Activated CD8-positive, alpha-beta memory T cell treated with anti-CD3 and anti-CD28 coated beads, Interleukin-2, amount 50 U/mL, for 1 hour (primary cell): Measurements from ENCODE around the gene WBP1.
A peak's percentile ranks its signal among the peaks of the same experiment; 100 is the strongest.

Experiments
- DNase-seq: peaks from one replicate; pipeline ENCODE4 v3.0.0-alpha.2; 2020; ENCODE audit errors: extremely low read depth

Gene WBP1

GRCh38 chr2:74502720-74503505 lies 44.7 kb downstream of the WBP1 start:
- no peak for DNase-seq

GRCh38 chr2:74503506-74504475 lies 45.6 kb downstream of the WBP1 start:
- no peak for DNase-seq

- DNase-seq, result no peak
Observed at GRCh38 chr2:74504591-74504990, 46.4 kb downstream of the WBP1 start.

DNA sequence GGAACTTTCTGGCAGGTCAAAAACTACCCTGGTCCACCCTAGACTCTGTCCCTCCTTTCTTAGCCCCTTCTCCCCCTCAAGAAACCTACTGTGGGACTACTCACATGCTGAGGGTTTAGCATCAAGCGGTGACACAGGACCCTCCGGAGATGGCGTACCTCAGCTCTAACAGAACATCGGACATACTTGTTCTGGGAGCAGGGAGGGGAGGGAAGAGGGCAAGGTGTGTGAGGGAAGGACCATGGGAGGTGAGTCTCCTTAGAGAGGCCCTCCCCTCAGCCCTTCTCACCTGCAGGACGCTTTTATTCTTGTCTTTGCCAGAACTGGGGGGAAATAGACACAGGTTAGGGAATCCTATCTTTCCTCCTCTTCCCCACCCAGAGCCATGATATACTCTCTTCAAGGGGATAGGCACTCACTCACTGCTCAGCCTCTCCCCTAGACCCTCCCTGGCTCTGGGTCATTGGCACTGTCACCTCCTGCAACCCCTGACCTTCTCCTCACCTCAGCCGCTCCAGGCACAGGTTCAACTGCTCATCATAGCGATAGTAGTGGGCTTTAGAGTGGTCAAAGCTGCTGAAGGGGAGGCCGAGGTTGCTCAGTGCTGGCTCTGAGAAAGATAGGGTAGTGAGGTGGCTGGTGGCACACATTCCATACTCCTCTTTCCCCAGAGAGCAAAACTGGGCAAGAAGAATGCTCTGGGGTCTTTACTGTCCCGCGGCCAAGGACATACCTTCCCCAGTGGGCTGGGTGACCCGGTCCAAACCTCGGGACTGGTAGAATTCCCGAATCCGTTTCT lies 47.4 kb downstream of the WBP1 start:
- DNase-seq, result no peak

GRCh38 chr2:74507145-74507925 lies 49.1 kb downstream of the WBP1 start, which contains the start of gene PCGF1:
PCGF1 (minus strand) TSS chr2:74507695; CDS start chr2:74507668, 27 bp downstream.
- peak; percentile 94 for DNase-seq

- no peak for DNase-seq
Observed at GRCh38 chr2:74507926-74508520, 49.8 kb downstream of the WBP1 start.

DNA sequence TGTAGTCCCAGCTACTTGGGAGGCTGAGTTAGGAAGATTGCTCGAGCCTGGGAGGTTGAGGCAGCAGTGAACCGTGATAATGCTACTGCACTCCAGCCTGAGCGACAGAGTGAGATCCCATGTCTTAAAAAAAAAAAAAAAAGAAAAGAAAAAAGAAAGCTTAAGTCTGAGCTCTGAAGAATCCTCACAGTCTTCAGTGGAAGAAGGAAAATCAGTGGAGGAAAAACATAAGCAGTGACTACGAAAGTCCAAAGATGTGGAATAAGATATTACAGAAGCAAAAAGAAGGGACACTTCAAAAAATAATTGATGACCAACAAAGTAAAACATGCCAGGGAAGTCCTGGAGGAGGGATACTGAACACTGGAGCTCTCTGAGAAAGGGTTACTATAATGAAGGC lies 52.0 kb downstream of the WBP1 start:
- DNase-seq, result no peak
